Measurements from ENCODE around the gene SAMD15.
"Not testable (repeated sequence)": the region's sequence is repeated elsewhere in the genome, so short reads cannot be mapped to it uniquely, and the experiment has no call there.

Gene SAMD15

GRCh38 chr14:77376771-77377501 lies at the start of gene SAMD15, which contains the start of gene TMED8:
SAMD15 (plus strand) TSS chr14:77377379; CDS start chr14:77377419, 40 bp downstream.
TMED8 (minus strand) TSS chr14:77377094; CDS start chr14:77377053, 41 bp downstream.
- peak; percentile 79 for DNase-seq (ENCODE audit: low read depth)

DNA sequence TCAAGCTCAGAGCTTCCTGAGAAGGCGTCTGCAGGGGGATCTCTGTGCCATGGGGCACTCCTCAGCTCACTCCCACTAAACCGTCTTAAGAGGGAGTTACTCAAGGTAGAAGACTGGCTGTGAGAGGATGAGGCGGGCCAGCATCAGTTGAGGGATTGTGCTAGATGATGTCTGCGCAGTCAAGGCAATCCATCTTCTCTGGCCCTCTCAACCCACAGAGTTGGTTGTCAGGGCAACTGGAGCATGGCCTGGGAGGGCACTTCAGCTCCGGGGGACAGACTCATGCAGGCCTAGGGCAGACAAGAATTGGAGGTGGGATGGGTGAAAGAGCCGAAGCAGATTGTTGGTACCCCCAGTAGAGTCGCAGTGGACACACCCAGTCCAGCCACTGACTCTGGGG lies 47.3 kb upstream of the SAMD15 start:
- no peak for DNase-seq (ENCODE audit: low read depth)

DNA sequence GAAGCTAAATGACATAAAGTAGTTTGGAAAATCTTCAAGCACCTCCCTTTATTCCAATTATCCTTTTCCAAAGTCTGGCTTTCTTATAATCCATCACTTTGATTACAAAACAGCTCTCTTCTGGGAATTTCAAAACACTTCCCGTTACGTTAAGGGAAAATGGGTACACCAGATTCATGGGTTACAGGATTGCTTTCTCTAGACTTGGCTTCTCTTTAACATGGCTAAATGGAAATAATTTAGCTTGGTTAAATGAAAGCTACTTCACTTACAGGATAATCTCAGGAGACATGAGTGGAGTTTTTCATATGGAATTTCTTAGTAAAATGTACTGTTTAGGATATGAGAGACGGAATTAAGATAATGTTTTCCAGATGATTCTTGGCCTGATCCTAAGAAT lies 41.6 kb upstream of the SAMD15 start:
- no peak for DNase-seq (ENCODE audit: low read depth)

GRCh38 chr14:77337255-77337654 lies 39.9 kb upstream of the SAMD15 start:
- DNase-seq (ENCODE audit: low read depth) = not testable (repeated sequence)

DNA sequence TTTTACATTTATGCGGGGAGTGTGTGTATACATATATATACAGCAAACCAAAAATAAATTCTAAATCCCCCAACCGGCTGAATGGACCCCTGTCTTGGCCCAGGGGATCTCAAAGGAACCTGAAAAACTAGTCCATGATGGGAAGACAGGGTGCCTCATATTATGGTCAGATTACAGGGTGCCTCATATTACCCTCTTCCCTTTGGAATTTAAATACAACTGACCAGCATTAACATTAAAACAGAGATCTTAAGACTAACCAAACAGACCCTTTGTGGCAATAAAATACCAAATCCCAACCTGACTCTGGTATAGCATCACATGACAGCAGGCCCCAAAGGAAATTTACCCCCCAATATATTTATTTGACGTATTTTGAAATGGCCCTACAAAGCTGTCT lies 39.3 kb upstream of the SAMD15 start:
- no peak for DNase-seq (ENCODE audit: low read depth)

- no peak for DNase-seq (ENCODE audit: low read depth)
Observed at GRCh38 chr14:77338302-77338701, 38.9 kb upstream of the SAMD15 start.

- DNase-seq (ENCODE audit: low read depth) = peak; percentile 85
Observed at GRCh38 chr14:77339407-77339806, 37.8 kb upstream of the SAMD15 start.

DNA sequence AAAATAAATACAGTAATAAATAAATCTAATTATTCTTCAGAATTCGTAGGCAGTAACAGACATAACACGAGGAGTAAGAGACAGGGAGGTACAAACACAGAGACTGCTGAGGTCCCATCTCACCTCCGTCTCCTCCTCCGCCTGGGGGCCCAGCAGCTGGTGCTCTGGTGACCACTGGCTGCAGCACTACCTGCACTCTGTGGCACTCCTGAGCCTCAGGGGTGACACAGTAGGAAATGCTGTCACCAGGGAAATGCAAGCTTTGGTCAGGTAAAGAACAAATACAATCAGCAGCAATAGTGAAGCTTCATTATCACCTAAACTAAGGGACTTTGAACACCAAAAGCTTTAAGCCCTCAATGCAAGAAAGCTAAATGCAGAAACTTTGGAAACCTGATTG lies 36.8 kb upstream of the SAMD15 start:
- no peak for DNase-seq (ENCODE audit: low read depth)

- peak; percentile 19 for DNase-seq (ENCODE audit: low read depth)
Observed at GRCh38 chr14:77342726-77343397, 34.3 kb upstream of the SAMD15 start.

GRCh38 chr14:77343662-77344061 lies 33.5 kb upstream of the SAMD15 start:
- DNase-seq (ENCODE audit: low read depth) = no peak

GRCh38 chr14:77344377-77344996 lies 32.7 kb upstream of the SAMD15 start:
- peak; percentile 85 for DNase-seq (ENCODE audit: low read depth)

- DNase-seq (ENCODE audit: low read depth) = no peak
Observed at GRCh38 chr14:77346495-77346894, 30.7 kb upstream of the SAMD15 start.

GRCh38 chr14:77347751-77348150 lies 29.4 kb upstream of the SAMD15 start:
- DNase-seq (ENCODE audit: low read depth) = peak; percentile 50

GRCh38 chr14:77353469-77354141 lies 23.6 kb upstream of the SAMD15 start:
- no peak for DNase-seq (ENCODE audit: low read depth)

GRCh38 chr14:77355811-77356210 lies 21.4 kb upstream of the SAMD15 start:
- DNase-seq (ENCODE audit: low read depth) = no peak

DNA sequence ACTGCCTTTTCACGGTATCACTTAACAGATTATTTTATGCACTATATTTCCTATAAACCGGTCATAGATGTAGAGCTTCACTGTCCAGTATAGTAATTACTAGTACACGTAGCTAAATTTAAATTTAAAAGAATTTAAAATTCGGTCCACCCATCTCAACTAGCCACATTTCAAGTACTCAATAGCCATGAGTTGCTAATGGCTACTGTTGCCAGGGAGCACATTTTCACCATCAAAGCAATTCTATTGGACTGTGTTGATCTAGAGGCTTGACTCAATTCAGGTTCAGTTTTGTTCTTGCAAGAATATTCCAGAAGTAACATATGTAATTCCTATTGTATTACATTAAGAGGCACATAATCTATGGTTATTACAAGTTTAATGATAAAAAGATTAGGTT lies 20.3 kb upstream of the SAMD15 start:
- DNase-seq (ENCODE audit: low read depth) = no peak

DNA sequence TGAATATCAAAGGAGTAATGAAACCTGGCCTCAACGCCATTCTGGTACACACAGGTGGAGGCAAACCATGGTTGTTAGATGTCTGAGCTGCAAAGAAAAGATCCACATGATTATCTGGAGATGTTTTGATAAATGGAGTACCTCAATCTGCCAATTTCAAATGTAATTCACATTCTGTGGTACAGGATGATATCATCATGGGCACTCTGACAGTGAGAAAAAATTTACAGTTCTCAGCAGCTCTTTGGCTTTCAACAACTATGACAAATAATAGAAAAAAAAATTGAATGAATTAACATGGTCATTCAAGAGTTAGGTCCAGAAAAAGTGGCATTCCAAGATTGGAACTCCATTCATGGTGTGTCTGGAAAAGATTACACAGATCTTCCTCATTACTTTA lies 17.6 kb upstream of the SAMD15 start:
- no peak for DNase-seq (ENCODE audit: low read depth)

DNA sequence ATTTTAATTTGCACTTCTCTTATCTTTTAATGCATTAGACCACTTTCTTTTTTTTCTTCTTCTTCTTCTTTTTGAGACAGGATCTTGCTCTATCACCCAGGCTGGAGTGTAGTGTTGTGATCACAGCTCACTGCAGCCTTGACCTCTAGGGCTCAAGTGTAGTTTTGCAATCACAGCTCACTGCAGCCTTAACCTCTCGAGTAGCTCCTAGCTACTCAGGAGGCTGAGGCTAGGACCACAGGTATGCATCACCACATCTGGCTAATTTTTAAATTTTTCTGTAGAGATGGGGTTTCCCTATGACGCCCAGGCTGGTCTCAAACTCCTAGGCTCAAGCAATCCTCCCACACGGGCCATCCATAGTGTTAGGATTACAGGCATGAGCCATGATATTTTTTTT lies 13.0 kb upstream of the SAMD15 start:
- DNase-seq (ENCODE audit: low read depth) = peak; percentile 19

DNA sequence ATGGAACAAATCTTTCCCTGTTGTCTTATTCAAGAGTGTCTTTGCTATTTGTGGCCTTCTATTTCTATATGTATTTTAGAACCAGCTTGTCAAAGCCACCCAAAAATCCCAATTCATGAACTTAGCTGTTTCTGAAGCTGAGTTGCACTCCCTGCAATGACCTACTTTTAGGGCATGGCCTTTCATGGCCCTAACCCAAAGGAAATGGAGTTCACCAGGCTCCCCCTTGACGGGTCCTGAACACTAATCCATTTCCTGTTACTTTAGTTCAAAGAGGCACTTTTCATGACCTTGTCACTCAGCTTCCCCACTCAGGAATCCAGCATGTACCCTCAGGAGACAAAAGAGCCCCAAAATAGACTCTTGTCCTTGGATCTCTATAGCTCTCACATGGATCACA lies 7.9 kb upstream of the SAMD15 start:
- no peak for DNase-seq (ENCODE audit: low read depth)

DNA sequence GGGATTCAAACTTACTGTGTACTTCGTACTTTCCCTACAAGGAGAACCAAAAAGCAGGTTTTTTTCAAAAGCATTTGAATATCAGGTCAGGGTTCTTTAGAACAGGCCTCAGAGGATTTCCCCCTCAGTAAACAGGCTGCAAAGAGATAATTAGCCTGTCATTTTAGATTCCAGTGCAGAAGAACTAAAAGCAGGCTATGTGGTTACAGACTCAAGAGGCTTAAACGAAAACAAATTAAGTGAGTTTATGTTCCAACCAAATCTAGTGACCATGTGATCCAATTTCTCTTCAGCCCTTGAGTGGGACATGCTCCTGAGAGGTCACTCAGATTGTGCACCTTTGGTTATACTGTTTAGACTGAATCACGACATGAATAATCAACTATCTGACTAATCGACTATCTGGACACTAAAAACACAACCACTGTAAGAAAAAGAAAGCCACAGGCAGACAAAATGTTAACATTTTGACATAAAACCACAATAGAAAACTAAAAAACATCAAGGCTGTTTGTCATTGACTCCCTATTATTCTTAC lies 4.8 kb upstream of the SAMD15 start:
- peak; percentile 43 for DNase-seq (ENCODE audit: low read depth)

DNA sequence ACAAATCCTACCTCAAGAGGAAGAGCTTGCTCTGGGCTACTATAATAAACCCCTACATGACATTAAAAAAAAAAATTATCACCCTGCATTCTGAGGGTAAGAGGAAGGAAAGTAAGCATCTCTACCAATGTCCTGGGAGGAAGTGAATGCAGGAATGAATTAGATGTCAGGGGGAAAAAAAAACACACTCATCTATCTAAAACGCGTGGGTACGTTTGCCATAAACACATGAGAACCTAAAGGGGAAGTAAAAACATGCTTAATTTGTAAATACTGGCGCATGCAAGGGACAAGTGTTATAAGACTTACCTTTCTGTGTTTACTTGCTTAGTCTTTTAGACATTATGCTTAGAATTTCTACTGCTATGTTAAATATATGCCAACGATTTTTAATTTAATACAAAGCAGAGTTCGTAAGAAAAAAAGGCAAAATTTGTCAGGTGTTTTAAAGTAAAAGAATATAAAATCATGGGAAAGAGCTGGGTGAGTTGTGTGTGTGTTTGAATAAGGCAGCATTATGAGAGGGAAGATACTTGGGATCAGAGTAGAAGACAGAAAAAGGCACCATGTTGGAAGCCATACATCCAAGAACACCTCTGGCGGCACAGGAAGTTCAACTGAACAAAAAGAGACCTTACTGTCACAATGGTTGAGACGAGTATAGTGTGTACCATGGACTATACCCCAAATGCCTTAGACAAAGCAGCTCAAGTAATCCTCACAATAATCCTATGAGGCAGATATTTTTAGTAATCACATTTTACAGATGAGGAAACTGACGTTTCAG lies 1.8 kb upstream of the SAMD15 start:
- DNase-seq (ENCODE audit: low read depth) = no peak

Data from amniotic epithelial cell (primary cell).